ENCODE data around the gene ASCL2.

The ASCL2 gene

GRCh38 chr11:2307501-2308331 is 37.3 kb upstream of the ASCL2 start:
- DNase-seq: no peak

- DNase-seq: no peak
These were observed 36.6 kb upstream of the ASCL2 start for GRCh38 chr11:2306877-2307500.

- no peak for DNase-seq
These were observed 36.0 kb upstream of the ASCL2 start for GRCh38 chr11:2306452-2306823.

GRCh38 chr11:2305788-2306451 is 35.5 kb upstream of the ASCL2 start:
- DNase-seq: no peak

- DNase-seq: peak; percentile 85
These were observed 34.9 kb upstream of the ASCL2 start for GRCh38 chr11:2305140-2305778.

GRCh38 chr11:2304506-2305139 is 34.2 kb upstream of the ASCL2 start:
- peak; percentile 39 for DNase-seq

- DNase-seq: peak; percentile 94
These were observed 33.5 kb upstream of the ASCL2 start for GRCh38 chr11:2303627-2304505.

- peak; percentile 47 for DNase-seq
These were observed 32.7 kb upstream of the ASCL2 start for GRCh38 chr11:2302896-2303626.

GRCh38 chr11:2302306-2302895 is 32.0 kb upstream of the ASCL2 start:
- DNase-seq: peak; percentile 77

GRCh38 chr11:2301631-2302305 is 31.4 kb upstream of the ASCL2 start, which contains the start of the genes C11orf21 and TSPAN32:
Gene C11orf21, minus strand, starts transcription at chr11:2301918. Its CDS starts 110 bp downstream, at chr11:2301808.
Gene TSPAN32, plus strand, starts transcription at chr11:2302013. Its CDS starts 137 bp downstream, at chr11:2302150.
- peak; percentile 96 for DNase-seq

- peak; percentile 54 for DNase-seq
These were observed 30.7 kb upstream of the ASCL2 start for GRCh38 chr11:2300936-2301630.

- DNase-seq: no peak
These were observed 30.0 kb upstream of the ASCL2 start for GRCh38 chr11:2300290-2300935.

- DNase-seq: no peak
These were observed 29.4 kb upstream of the ASCL2 start for GRCh38 chr11:2299773-2300172.

GRCh38 chr11:2298795-2299761 is 28.7 kb upstream of the ASCL2 start:
- DNase-seq: no peak

GRCh38 chr11:2298131-2298794 is 27.9 kb upstream of the ASCL2 start:
- no peak for DNase-seq

- DNase-seq: no peak
These were observed 27.2 kb upstream of the ASCL2 start for GRCh38 chr11:2297623-2298030.

Data from OCI-M1 (cell line).